HG03095 (cell line): ENCODE measurements around the gene MVB12B.

Experiments
- ATAC-seq: cut with Tn5 transposase; IDR thresholded peaks from one replicate; pipeline ENCODE4 v1.9.1; 2021; ENCODE audit warnings: moderate library complexity; ENCODE audit not compliant: unreplicated experiment

The MVB12B gene

GRCh38 chr9:126423142-126423915 lies 96.7 kb downstream of the MVB12B start:
- no peak for ATAC-seq

- no peak for ATAC-seq
These were observed 97.2 kb downstream of the MVB12B start for GRCh38 chr9:126423916-126424185.

- ATAC-seq = no peak
These were observed 97.9 kb downstream of the MVB12B start for GRCh38 chr9:126424511-126424910.

- ATAC-seq = no peak
These were observed 102.0 kb downstream of the MVB12B start for GRCh38 chr9:126428534-126429175.

GRCh38 chr9:126429190-126429589 lies 102.6 kb downstream of the MVB12B start:
- ATAC-seq = no peak

GRCh38 chr9:126430124-126430523 lies 103.5 kb downstream of the MVB12B start:
- ATAC-seq = no peak

GRCh38 chr9:126431077-126431742 lies 104.6 kb downstream of the MVB12B start:
- ATAC-seq = no peak

- no peak for ATAC-seq
These were observed 106.0 kb downstream of the MVB12B start for GRCh38 chr9:126432659-126433058.

GRCh38 chr9:126435105-126435504 lies 108.5 kb downstream of the MVB12B start:
- ATAC-seq = no peak

- ATAC-seq = no peak
These were observed 109.0 kb downstream of the MVB12B start for GRCh38 chr9:126435626-126436025.

- no peak for ATAC-seq
These were observed 110.1 kb downstream of the MVB12B start for GRCh38 chr9:126436545-126437267.

GRCh38 chr9:126437268-126437666 lies 110.6 kb downstream of the MVB12B start:
- ATAC-seq = no peak

GRCh38 chr9:126437701-126438100 lies 111.1 kb downstream of the MVB12B start:
- no peak for ATAC-seq

GRCh38 chr9:126438741-126439401 lies 112.2 kb downstream of the MVB12B start:
- ATAC-seq = no peak

GRCh38 chr9:126439402-126439765 lies 112.8 kb downstream of the MVB12B start:
- ATAC-seq = no peak

GRCh38 chr9:126439883-126440653 lies 113.4 kb downstream of the MVB12B start:
- no peak for ATAC-seq

GRCh38 chr9:126440940-126441339 lies 114.3 kb downstream of the MVB12B start:
- no peak for ATAC-seq

- no peak for ATAC-seq
These were observed 116.0 kb downstream of the MVB12B start for GRCh38 chr9:126442636-126443035.

- ATAC-seq = no peak
These were observed 116.5 kb downstream of the MVB12B start for GRCh38 chr9:126443144-126443543.

GRCh38 chr9:126448136-126448535 lies 121.5 kb downstream of the MVB12B start:
- no peak for ATAC-seq
